Progenitor cell of endocrine pancreas (in vitro differentiated cells): ENCODE data around the gene TAF11. TPM values are rescaled to one million over a fixed set of nuclear protein-coding genes. Genes with fewer than 3 reads are reported as not detected.
"Not testable (repeated sequence)": the region's sequence is repeated elsewhere in the genome, so short reads cannot be mapped to it uniquely, and the experiment has no call there.

Experiments used
- DNase-seq: peaks from one replicate; pipeline ENCODE4 v3.0.0; 2021; ENCODE audit warnings: low spot score; ENCODE audit not compliant: unreplicated experiment
- H3K27ac Mint-ChIP-seq: 2 replicates; pipeline ENCODE4 v1.8.0; 2021; ENCODE audit warnings: mild to moderate bottlenecking, moderate library complexity, mixed read lengths
- H3K27me3 Mint-ChIP-seq: 2 replicates; pipeline ENCODE4 v1.8.0; 2021; ENCODE audit warnings: mixed read lengths
- H3K36me3 Mint-ChIP-seq: 2 replicates; pipeline ENCODE4 v1.8.0; 2022; ENCODE audit warnings: mixed read lengths; ENCODE audit not compliant: insufficient read depth
- H3K4me1 Mint-ChIP-seq: 2 replicates; pipeline ENCODE4 v1.8.0; 2021; ENCODE audit warnings: low read depth, mixed read lengths
- H3K4me3 Mint-ChIP-seq: 2 replicates; pipeline ENCODE4 v1.8.0; 2021; ENCODE audit warnings: low read depth, mild to moderate bottlenecking, moderate library complexity, mixed read lengths
- H3K9me3 Mint-ChIP-seq: 2 replicates; pipeline ENCODE4 v1.8.0; 2021; ENCODE audit warnings: low read depth, mixed read lengths
- total RNA-seq: library from RNA; stranded (reverse); gene quantifications from 2 replicates; pipeline ENCODE4 v1.2.1, GENCODE V29; 2021
- TF ChIP-seq, protein P1 (sequence below): fragments of 200-600 bp; sonication (generic); IDR thresholded peaks from one replicate; pipeline ENCODE4 v1.5.0; 2021; ENCODE audit warnings: antibody characterized with exemption, mild to moderate bottlenecking; ENCODE audit not compliant: unreplicated experiment

The TAF11 gene
- total RNA-seq, 1 donor from 2014 or later = 37.4 TPM

DNA sequence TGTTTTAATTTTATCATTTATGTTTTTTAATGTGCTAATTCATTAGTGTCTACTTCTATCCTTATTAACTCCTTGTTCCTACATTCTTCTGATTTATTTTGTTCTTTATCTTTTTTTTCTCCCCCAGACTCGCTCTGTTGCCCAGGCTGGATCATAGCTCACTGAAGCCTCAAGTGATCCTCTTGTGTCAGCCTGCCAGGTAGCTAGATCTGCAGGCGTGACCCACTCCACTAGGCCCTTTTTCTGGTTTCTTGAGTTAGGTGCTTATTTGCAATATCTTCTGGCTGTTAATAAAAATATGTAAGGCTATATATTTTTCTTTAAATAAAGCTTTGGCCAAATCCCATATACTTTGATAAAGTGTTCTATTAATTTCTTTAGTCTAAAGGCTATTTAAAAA, 2.8 kb downstream of the TAF11 start:
- Mint-ChIP-seq H3K4me1 (peaks cover 12% of the 10 kb centered on the region), H3K36me3 (peaks cover 7% of the 10 kb centered on the region), H3K27me3 (no peaks in the 10 kb centered on the region), H3K27ac (peak overlapping the region; percentile 12), H3K4me3 (no peak overlapping the region), H3K9me3 (peaks cover 2% of the 10 kb centered on the region)
- no peak for DNase-seq
- TF ChIP-seq, protein P1, sequence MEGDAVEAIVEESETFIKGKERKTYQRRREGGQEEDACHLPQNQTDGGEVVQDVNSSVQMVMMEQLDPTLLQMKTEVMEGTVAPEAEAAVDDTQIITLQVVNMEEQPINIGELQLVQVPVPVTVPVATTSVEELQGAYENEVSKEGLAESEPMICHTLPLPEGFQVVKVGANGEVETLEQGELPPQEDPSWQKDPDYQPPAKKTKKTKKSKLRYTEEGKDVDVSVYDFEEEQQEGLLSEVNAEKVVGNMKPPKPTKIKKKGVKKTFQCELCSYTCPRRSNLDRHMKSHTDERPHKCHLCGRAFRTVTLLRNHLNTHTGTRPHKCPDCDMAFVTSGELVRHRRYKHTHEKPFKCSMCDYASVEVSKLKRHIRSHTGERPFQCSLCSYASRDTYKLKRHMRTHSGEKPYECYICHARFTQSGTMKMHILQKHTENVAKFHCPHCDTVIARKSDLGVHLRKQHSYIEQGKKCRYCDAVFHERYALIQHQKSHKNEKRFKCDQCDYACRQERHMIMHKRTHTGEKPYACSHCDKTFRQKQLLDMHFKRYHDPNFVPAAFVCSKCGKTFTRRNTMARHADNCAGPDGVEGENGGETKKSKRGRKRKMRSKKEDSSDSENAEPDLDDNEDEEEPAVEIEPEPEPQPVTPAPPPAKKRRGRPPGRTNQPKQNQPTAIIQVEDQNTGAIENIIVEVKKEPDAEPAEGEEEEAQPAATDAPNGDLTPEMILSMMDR = no peak

DNA sequence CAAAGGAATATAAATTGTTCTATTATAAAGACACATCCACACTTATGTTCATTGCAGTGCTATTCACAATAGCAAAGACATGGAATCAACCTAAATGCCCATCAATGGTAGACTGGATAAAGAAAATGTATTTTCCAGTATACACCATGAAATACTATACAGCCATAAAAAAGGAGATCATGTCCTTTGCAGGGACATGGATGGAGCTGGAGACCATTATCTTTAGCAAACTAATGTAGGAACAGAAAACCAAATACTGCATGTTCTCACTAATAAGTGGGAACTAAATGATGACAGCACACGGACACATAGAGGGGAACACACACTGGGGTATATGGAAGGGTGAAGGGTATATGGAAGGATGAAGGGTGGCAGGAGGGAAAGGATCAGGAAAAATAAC, 3.8 kb downstream of the TAF11 start:
- H3K27me3 Mint-ChIP-seq, H3K9me3 Mint-ChIP-seq, DNase-seq, H3K36me3 Mint-ChIP-seq, H3K4me3 Mint-ChIP-seq, H3K27ac Mint-ChIP-seq: not testable (repeated sequence)
- H3K4me1 Mint-ChIP-seq = peaks cover 10% of the 10 kb centered on the region

DNA sequence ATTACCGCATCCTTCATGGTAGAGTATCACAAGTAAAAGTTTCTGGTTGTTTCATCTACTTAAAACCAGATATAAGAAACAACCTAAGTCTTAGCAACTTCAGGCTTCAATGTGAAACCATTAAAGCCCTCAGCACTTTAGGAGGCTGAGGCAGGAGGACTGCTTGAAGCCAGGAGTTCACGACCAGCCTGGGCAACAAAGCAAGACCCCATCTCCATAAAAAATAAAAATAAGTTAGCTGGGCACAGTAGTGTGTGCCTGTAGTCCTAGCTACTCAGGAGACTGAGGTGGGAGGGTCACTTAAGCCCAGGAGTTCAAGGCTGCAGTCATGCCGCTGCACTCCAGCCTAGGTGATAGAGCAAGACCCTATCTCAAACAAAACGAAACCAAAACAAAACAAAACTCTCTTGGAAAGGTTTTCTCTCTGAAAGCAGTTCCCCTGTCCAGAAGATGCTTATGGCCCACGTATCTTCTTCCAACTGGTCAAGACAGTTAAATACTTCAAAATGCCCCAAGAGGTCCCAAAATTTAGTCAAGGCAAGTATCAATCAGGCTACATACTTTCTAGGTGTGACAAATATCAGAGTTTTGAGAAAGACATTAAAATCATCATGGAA, 9.9 kb downstream of the TAF11 start:
- Mint-ChIP-seq H3K4me3 (no peak overlapping the region), H3K27me3 (no peaks in the 10 kb centered on the region), H3K27ac (peak overlapping the region; percentile 57), H3K36me3 (peaks cover 6% of the 10 kb centered on the region), H3K9me3 (no peaks in the 10 kb centered on the region), H3K4me1 (no peaks in the 10 kb centered on the region)
- TF ChIP-seq, protein P1 = no peak
- DNase-seq = no peak

DNA sequence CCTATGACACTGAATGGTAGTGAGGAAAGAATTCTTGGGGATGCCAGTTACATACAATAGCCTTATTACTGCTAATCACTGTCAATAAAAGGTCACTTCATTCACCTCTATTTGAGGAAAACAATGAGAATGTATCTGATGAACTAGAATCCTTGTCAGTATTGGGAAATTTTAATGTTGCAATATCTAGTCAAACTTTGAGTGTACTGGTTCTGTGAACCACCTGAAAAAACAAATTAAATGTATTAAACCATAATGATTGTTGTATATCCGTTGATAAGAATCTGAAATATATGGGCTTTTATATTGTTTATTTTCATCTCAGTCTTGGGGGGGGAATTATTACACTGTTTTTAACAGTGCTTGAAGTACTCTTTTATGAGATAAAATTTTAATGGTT, 10.6 kb downstream of the TAF11 start:
- Mint-ChIP-seq H3K36me3 (peaks cover 5% of the 10 kb centered on the region), H3K27me3 (no peaks in the 10 kb centered on the region), H3K4me1 (no peaks in the 10 kb centered on the region), H3K27ac (no peak overlapping the region), H3K9me3 (no peaks in the 10 kb centered on the region), H3K4me3 (no peak overlapping the region)
- TF ChIP-seq, protein P1 = no peak
- no peak for DNase-seq

DNA sequence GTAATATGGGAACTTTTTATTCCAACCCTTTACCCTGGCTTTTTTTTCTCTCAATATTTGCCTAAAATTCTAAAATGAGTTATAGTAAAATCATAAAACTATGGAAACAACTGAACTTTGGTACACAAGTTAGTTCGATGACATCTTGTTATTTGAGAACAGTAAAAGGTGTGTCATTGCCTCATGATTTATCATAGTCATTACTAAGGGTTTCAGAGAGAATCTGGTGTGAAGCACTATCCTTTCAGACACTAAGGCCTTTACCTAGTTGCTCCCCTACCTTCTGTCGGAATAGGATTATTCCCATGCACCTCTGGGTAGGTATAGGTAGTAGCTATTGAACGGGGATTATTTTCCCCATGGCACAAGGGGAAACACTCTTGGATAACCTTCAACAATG, 11.4 kb downstream of the TAF11 start:
- no peak for DNase-seq

More for the DNA sequence above, 11.4 kb downstream of the TAF11 start:
- Mint-ChIP-seq H3K4me3 (no peak overlapping the region), H3K9me3 (no peaks in the 10 kb centered on the region), H3K27me3 (no peaks in the 10 kb centered on the region), H3K36me3 (peaks cover 9% of the 10 kb centered on the region), H3K4me1 (no peaks in the 10 kb centered on the region), H3K27ac (no peak overlapping the region)
- TF ChIP-seq, protein P1 = no peak
